GM18511 (cell line): Measurements from ENCODE around the gene APBA1.
A peak's percentile ranks its signal among the peaks of the same experiment; 100 is the strongest.

ENCODE experiments used
- ATAC-seq: cut with Tn5 transposase; IDR thresholded peaks from one replicate; pipeline ENCODE4 v1.9.1; 2021; ENCODE audit warnings: mild to moderate bottlenecking, moderate library complexity; ENCODE audit not compliant: unreplicated experiment

Gene APBA1

GRCh38 chr9:69535911-69536310 lies 136.3 kb downstream of the APBA1 start:
- no peak for ATAC-seq

GRCh38 chr9:69535286-69535832 lies 136.8 kb downstream of the APBA1 start:
- no peak for ATAC-seq

DNA sequence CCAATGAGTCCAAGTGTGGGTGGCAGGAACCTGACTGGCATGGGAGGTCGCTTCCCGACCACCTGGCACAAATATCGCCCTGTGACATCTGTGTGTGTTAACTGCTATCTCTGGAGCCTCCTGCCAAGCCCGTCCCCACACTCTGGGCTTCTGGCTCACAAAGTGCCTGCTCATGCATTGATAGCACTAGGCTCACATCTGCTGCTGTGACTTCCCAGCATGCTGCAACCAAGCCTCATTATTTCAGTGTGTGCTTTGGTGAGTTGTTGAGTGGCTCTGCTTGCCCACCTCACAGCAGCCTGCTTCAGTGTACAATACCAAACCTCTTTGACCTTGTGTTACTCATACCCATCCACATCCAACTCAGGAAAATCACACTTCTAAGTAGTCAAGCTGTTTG lies 139.8 kb downstream of the APBA1 start:
- ATAC-seq = no peak

GRCh38 chr9:69527454-69527853 lies 144.7 kb downstream of the APBA1 start:
- ATAC-seq = no peak

DNA sequence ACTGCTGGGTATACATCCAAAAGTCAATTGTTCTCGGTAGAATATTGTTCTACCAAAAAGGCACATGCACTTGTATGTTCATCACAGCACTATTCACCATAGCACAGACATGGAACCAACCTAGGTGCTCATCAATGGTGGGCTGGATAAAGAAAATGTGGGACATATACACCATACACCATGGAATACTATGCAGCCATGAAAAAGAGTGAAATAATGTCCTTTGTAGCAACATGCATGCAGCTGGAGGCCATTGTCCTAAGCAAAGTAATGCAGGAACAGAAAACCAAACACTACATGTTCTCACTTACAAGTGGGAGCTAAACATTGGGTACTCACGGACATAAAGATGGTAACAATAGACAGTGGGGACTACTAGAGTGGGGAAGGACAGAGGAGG lies 145.5 kb downstream of the APBA1 start:
- ATAC-seq = no peak

DNA sequence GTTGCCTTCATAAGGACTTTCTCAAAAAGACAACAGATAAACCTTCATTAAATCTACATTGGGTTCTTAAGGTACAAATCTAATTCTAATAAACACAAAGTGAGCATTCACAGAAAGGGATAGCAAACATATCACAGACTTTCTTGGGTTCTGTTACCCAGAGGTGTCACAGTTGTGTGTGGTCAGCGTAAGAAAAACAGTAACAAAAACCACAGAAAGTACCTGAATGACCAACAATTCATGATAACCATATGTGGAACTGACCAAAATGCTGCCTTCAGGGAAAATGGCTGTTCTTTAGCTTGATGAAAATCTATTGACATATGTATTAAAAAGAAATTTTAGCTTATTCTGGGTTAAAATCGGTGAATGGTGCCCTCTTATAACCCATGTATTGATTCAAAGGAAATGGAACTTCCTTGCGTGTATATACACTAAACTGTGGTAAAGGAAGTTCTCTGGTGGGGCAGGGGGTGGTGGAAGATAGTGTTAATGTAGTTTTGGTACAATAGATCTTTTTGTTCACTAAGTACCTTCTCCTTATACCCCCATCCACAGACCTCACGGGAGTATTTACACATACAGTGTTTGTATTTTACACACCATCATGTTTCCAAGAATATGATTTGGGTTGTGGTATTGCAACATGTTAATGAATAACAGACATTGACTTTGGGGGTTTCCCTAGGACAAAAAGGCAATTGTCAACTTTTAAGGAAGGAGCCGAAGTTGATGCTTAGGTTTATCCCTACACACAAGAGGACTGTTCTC lies 152.5 kb downstream of the APBA1 start:
- peak; percentile 97 for ATAC-seq

- ATAC-seq = no peak
These were observed 155.5 kb downstream of the APBA1 start for GRCh38 chr9:69516353-69517322.

- no peak for ATAC-seq
These were observed 156.4 kb downstream of the APBA1 start for GRCh38 chr9:69515810-69516209.

DNA sequence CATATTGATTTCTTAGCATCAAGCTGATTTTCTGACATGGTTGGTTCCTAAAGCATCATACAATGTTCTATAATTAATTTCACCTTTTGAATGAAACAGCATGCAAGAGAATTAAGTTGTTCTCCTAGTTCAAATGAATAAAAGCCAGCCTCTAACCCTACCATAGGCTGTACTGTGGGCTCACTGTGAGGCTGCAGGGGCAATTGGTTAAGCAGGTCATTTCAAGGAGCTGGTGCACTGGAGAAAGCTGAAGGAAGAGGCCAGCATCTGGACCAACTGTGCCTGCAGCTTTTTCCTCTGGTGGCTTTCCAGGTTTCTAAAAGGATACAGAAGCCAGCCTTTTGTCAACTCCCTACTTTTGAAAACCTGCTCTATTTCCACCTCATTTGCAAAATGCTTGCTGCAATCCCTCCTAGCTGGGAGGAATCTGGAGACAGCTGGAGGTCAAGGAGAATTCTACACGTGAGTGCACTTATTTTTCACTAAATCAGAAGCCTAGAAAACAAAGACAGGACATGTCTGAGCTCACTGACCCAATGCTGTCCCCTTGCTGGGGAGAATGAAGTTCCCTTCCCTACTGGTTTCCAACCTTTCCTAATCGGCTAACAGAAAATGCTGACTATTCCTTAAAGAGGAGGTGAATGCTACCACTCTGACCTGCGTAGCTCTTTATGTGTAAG lies 158.9 kb downstream of the APBA1 start:
- no peak for ATAC-seq

DNA sequence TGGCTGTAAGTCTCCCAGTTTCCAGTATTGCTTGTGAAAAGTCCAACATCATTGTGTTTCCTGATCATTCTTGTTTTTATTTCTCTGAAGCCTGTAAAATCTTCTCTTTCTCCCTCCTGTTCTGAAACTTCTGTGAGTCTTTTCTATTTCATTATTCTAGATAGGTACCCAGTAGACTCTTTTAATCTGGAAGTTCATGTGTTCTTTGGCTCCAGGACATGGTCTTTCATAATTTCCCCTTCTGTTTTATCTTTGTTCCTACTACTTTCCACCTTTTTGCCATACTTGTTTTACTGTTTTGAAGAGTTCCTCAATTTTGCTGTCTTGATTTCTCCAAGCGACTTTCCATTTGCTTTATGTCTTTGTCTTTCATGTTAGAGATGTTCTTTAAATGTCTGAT lies 168.1 kb downstream of the APBA1 start:
- no peak for ATAC-seq

GRCh38 chr9:69502671-69503301 lies 169.4 kb downstream of the APBA1 start:
- ATAC-seq = no peak

DNA sequence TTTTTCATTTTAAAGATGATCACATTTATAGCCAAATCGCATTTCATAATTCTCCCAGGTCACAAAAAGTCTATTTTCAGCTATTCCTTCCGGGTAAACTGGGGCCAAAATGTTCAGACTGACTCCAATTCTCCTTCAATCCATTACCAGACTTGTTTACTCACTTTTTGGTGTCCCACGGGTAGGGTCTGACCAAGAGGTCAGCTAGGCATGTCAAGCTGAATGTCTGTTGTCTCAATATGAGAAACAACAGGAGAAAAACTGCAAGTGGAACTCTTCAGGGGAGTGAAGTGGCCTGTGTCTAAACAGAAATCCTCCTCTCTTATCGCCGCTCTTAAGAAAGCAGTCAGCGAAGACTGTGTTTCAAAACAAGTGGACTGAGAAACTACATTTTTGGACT lies 171.3 kb downstream of the APBA1 start:
- no peak for ATAC-seq

DNA sequence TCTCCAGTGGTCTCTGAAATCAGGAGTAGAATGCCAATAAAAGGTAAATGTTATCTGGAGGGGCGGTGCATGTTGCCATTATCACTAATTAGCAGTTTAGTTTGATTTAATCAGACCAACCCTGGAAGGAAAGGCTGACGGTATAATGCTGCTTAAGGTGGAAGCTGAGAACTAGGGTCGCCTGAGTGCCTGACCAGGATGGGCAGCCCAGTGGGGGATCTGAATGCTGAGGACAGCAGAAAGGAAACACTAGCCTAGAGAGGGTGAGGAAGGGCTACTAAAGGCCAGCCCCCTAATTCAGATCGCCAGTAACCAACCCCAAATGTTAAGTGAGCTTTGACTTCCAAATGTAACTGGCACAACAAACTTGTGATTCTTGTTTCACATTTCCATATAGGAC lies 172.2 kb downstream of the APBA1 start:
- ATAC-seq = no peak

DNA sequence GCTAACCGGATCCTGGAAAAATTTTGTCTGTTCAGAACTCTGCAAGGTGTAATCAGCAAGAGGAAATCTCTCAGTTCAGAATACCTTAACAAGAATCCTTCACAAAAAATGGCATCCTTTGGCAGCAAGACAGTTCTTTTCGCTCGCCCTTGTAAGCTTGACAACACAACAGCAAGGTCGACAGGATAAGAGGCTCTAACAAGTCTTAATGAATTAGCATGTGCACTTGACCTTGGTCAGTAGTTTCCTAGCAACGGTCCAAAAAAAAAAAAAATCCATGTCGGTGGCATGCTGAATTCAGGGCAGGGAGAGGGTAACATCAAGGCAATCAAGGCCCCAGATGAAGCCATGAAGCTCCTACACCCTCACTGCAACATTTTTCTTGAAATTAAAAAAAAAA lies 172.8 kb downstream of the APBA1 start:
- ATAC-seq = no peak

- ATAC-seq = no peak
These were observed 173.7 kb downstream of the APBA1 start for GRCh38 chr9:69498470-69498869.

DNA sequence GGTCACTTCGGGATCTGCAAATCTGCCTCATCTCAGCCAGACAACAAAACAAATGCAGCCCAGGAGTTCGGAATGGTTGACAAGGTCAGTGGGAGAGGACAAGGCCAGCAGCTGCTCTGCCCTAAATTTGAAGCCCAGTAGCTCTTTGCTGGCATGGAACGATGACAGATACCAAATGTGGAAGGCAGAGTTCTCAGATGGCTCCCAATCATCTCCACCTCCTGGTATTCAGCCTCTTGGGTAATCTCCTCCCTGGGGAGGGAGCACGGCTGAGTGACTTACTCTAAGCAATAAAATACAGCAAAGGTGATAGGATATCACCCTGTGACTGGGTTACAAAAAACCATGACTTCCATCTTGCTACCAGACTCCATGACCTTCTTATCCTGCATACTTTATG lies 174.4 kb downstream of the APBA1 start:
- ATAC-seq = no peak

DNA sequence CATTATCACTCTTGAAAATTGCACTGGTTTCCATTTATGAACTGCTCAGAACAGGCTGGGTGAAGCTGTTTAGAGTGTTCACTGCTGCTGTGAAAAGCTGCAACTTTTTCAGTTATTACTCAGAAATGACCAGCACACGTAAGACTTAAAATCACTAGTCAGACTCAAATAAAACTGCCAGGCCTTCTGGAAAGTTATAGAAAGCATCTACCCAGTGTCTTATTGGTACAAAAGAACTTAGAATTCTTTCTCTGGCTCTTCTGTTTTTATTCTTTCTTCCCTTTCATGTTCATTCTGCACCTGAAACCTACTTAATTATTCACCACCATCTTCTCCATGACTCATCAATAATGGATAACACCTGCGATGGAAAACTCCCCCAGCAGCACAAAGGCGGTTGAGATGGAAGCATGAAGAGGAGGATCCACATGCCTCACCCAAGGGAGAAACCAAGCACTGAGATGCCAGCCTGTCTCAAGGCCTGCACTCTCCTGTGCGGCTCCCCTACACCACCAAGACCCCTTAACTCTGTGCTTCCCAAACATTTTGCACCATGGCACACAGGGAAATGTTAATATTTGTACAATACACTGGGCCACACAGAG lies 175.2 kb downstream of the APBA1 start:
- no peak for ATAC-seq

DNA sequence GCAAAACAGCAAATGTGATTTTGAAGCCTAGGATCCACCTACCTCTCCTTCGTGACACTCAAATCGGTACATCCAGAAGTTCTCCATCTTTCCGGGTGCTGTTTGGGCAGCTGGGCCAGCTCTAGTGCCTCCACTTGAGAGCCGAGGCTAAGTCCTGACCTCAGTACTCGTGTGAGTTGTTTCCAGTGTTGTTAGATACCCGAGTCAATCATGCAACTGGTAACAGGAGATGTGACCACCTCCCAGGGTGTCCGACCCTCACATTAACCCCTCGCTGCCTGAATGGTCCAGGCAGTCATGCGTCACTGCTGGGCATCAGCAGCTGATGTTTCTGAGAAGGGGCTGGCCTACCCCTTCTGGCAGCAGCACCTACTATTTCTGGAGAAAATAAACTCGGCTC lies 176.9 kb downstream of the APBA1 start:
- ATAC-seq = no peak

DNA sequence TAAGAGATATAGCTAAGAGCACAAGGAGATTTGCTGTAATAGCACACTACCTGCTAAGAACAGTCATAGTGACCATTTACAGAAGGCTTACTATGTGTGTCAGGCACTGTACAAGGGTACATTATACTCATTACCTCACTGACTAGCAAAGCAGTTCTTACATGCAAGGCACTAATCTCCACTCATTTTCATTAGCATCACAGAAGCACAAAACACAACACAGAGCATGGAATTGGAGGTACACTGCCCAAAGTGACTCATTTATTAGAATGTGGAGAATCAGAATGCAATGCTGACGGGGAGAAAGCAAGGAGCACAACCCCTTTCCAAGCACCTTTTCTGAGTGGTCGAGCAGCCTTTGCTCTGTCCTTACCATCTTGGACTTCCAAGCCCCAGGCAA lies 177.4 kb downstream of the APBA1 start:
- ATAC-seq = no peak

GRCh38 chr9:69494208-69494607 lies 178.0 kb downstream of the APBA1 start:
- no peak for ATAC-seq
